A549 (cell line): ENCODE measurements around the gene ANKS4B.

Source experiments
- BCL3 ChIP-seq: fragments of >200 bp; sonication (Bioruptor Twin); formaldehyde crosslinking; IDR thresholded peaks from 3 replicates; pipeline ENCODE4 v1.6.1; 2016
- CBX8 ChIP-seq: fragments of 200-600 bp; sonication (generic); IDR thresholded peaks from 2 replicates; pipeline ENCODE4 v1.6.1; 2016
- CHD2 ChIP-seq: fragments of 150-350 bp; IDR thresholded peaks from 2 replicates; pipeline ENCODE4 v1.6.1; 2014; ENCODE audit warnings: low read length; ENCODE audit not compliant: partially characterized antibody
- CTCF ChIP-seq: fragments of >200 bp; sonication (Bioruptor Twin); formaldehyde crosslinking; IDR thresholded peaks from 3 replicates; pipeline ENCODE4 v1.5.1; 2016
- EP300 ChIP-seq, 2 experiments: fragments of >200 bp; sonication (Bioruptor Twin); formaldehyde crosslinking; IDR thresholded peaks; 2 replicates in 1 of 2; 3 replicates in 1 of 2; pipeline ENCODE4 v1.6.1; 2016 to 2017
- HMGXB4 ChIP-seq: fragments of 250-450 bp; sonication (Bioruptor Pico); IDR thresholded peaks from 2 replicates; pipeline ENCODE4 v1.5.0; 2021; ENCODE audit warnings: mild to moderate bottlenecking, moderate library complexity, borderline replicate concordance

GRCh38 chr16:21256636-21257035, 23.1 kb downstream of the ANKS4B start:
- TF ChIP-seq CTCF: no peak
- no peak for TF ChIP-seq HMGXB4 (CRISPR knock-in tag)
- no peak for TF ChIP-seq EP300 (IDR thresholded peaks at IDR 0.05)
- TF ChIP-seq CBX8: no peak
- no peak for TF ChIP-seq BCL3
- no peak for TF ChIP-seq CHD2
